Activated CD4-positive, CD25-positive, alpha-beta regulatory T cell treated with anti-CD3 and anti-CD28 coated beads, Interleukin-2, amount 50 U/mL, for 72 hours (primary cell): Measurements from ENCODE around the gene NFAT5.
A peak's percentile ranks its signal among the peaks of the same experiment; 100 is the strongest.
"Not testable (repeated sequence)": the region's sequence is repeated elsewhere in the genome, so short reads cannot be mapped to it uniquely, and the experiment has no call there.

ENCODE experiments used
- DNase-seq: peaks from one replicate; pipeline ENCODE4 v3.0.0; 2021

NFAT5 gene

GRCh38 chr16:69565671-69566239, at the start of gene NFAT5:
Gene NFAT5, plus strand, starts transcription at chr16:69565966. Its CDS starts 336 bp downstream, at chr16:69566302.
- DNase-seq = peak; percentile 98

GRCh38 chr16:69517914-69518313, 47.9 kb upstream of the NFAT5 start:
- not testable (repeated sequence) for DNase-seq

DNA sequence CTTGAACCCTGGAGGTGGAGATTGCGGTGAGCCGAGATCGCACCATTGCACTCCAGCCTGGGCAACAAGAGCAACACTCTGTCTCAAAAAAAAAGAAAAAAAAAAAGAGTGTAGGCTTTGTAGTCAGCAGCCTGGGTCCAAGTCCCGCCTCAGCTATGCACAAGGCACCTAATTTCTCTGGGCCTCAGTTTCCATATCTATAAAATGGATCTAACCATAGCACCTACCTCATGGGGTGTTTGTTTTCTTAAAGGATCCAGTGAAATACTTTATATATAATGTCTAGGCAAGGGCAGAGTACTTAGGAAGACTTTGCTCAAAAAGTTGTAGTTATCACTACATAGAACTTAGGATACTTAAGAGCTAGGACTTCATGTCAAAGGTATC, 45.4 kb upstream of the NFAT5 start:
- DNase-seq = no peak

- DNase-seq = no peak
Observed at GRCh38 chr16:69520800-69521602, 44.8 kb upstream of the NFAT5 start.

DNA sequence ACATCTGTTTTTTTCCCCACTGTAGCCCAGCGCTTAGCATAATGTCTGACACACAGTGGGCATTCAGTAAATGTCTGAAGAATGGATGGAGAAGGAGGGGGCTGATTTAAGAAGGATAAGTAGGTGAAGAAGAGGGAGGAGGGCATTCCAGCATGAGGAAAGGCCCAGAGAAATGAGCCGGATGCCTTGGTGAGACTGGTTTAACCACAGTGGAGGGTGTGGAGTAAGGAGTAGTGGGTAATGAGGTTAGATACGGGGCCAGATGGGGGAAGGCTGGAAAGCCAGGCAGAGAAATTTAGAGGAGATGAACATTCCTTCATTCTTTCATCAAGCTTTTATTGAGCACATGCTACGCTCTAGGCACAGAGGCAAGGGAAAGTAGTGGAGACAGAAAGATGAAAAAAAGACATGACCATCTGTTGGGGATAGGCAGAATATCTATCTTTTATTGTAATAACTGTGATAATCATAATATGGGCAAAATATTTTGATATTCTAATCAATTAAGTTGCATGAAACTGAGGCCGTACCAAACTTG, 43.7 kb upstream of the NFAT5 start:
- no peak for DNase-seq

DNA sequence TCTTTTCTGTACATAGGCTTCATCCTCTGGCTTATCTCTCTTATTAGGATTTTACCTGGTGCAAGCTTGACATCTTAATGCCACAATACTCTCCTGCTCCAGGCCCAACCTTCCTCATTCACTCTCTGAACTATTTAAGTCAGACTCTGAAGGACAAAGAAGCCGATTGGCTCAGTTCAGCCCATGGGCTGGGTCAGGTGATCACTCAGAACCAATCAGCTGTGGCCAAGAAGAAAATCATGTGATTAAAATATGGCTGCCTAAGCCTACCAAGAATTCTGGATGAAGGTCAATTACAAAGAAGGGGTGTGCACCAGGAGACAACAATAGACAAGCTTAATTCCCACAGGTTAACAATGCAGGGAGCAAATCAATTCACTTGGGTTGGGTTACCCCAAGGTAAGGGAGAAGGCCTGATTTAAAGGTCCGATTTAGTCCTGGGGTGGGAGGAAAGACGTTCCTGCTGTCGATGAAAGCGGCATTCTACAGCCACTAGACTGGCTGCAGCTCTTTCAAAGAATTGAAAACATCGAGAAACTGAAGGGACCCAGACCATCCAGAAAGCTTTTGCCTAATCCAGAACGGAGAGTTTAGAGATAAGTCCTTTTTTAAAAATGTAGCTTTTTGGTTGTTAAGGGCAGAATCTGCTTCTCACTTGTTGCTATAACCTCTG, 42.9 kb upstream of the NFAT5 start:
- DNase-seq = peak; percentile 50

DNA sequence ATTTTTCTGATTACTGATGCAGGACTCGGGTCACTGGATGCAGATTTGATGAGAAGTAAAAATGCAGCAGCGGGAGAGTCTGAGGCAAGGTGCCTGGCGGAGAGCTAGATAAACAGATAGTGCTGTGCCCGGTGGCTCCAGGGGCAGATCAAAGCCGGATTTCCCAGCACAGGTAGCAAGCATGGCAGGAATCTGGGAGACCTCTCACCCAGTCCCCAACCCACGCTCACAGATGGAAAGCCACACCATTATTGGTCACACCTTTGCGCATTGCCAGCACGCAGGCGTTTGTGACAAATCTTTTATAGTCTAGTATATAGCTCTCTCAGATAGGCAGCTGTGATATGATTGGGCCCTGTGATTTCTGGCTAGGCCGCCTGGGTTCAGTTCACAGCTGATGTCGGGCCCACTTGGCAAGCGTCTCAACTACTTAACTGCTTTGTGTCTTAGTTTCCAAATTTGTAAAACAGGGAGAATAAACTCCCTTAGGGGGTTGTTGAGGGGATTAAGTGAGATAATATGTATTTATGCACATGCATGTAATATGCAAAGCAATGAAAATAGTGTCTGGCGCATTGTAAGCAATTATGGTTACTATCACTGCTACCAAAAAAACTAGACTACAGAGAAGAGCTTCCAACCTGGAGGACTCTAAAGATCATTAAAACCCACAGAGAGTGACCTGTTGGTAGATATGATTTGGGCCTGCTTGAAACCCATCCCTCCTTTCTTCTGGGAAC, 42.0 kb upstream of the NFAT5 start:
- DNase-seq = no peak

GRCh38 chr16:69526831-69527655, 38.7 kb upstream of the NFAT5 start:
- no peak for DNase-seq

- DNase-seq = no peak
Observed at GRCh38 chr16:69531988-69532387, 33.8 kb upstream of the NFAT5 start.

DNA sequence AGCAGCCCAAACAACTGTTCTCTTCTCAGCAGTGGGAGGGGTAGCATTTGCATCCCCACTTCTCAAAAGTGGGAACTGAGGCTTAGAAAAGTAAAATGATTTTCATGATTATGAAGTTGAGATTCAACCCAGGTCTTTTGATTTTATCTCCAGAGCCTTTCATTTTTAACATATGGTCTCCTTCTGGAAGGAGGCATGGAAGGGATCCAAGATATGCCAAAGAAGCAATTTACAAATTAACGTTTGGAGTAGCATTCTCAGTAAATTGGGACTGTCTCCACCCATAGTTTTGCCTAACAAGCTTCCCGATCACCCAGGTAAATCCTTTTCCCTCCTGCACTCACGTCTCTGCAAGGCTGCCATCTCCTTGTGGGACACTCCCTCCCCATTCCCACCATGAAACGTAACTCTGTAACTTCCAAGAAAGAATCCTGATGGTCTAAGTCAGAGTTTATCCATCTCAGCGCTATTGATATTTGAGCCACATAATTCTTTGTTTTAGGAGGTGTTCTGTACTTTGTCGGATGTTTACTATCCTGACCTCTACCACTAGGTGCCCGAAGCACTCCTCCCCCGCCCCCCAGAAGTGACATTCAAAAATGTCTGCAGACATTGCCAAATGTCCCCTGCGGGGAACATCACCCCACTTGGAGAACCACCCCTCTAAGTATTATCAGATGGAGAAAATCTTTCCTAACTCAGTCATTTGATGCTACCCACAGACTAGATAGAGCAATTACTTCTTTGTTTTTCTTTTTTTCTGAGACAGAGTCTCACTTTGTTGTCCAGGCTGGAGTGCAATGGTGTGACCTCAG, 32.9 kb upstream of the NFAT5 start:
- DNase-seq = no peak

DNA sequence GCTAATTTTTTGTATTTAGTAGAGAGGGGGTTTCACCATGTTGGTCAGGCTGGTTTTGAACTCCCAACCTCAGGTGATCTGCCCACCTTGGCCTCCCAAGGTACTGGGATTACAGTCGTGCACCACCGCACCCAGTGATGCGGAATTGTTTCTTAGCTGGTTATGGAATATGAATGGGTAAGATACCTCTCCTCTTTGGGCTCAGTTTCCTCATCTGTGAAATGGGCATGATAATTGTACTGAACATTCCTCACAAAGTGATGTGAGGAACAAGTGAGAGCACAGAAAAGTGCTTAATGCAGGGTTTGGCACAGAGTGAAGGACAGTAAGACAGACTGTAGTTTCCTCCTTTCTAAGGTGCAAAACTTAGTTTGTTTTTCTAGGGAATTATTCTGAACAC, 31.0 kb upstream of the NFAT5 start:
- no peak for DNase-seq

DNA sequence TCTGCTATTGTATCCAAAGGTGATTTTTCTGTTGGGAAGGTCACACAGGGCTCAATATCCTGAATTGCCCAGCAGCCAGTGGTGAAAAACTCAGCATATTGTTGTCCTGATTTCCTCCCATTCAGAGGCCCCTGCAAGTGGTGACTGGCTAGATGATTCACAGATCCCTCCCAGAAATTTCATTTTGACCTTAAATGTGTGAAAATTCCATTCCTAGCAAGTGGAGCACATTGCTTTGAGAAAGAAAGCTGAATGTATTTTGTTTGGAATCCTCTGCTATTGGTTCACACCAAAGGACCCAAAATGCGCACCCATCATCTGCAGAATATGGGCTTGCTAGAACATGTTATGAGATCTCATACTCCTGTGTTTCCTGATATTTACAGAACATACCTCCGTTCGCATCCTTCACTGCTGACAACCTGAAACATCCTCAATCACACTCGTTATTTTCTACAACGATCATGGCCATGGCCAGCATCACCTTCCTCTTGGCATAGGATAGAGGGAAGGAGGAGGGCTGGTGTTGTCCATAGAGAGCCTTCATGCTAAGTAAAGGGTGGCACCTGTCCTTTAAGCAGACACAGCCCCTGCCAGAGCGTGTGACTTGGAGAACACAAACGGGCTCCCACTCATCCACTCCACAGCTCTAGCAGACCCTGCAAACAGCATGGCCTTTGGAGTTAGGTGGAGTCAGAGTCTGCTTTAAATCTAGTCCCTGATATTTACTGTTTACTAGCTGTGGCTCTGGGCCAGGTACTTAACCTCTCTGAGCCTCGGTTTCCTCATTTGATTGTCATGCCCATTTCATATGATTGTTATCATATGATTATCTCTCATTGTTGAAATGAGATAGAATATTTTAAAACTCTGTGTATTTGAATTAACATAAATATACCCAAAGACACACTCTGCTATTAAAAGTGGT, 30.4 kb upstream of the NFAT5 start:
- no peak for DNase-seq

DNA sequence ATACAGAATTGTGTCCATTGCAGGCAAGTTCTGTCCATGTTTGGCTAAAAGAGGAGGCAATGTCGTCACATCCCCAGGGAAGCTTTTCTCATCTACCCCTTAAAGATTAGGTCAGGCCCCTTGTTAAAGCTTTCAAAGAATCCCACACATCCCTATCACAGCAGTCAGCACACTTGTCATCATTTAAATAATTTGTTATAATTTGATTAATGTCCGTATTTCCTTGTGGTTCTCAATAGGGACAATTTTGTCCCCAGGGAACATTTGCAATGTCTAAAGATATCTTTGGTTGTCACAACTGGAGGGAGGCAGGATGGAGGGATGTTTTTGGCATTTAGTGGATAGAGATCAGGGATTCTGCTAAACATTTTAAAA, 28.1 kb upstream of the NFAT5 start:
- DNase-seq = no peak

- DNase-seq = no peak
Observed at GRCh38 chr16:69538808-69539207, 27.0 kb upstream of the NFAT5 start.

- no peak for DNase-seq
Observed at GRCh38 chr16:69542974-69543373, 22.8 kb upstream of the NFAT5 start.

DNA sequence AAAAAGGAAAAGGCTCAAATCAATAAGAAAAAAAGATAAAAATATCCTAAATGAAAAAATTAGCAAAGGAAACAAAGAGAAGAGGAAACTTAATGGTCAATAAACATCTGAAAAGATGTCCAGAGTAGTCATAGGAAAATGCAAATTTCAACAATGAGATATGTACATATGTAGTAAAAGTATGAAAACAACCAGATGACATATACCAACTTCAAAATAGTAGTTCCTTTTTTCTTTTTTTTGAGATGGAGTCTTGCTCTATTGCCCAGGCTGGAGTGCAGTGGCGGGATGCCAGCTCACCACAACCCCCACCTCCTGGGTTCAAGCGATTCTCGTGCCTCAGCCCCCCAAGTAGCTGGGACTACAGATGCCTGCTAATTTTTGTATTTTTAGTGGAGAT, 21.7 kb upstream of the NFAT5 start:
- DNase-seq = no peak

DNA sequence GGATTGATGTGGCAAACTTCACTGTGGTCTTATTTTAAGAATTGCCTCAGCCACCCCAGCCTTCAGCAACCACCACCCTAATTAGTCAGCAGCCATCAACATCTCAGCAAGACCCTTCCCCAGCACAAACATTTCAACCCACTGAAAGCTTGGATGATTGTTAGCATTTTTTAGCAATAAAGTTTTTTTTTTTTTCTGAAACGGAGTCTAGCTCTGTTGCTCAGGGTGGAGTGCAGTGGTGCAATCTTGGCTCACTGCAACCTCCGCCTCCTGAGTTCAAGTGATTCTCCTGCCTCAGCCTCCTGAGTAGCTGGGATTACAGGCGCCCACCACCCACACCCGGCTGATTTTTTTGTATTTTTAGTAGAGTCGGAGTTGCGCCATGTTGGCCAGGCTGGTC, 19.1 kb upstream of the NFAT5 start:
- DNase-seq = not testable (repeated sequence)

- no peak for DNase-seq
Observed at GRCh38 chr16:69553332-69553731, 12.4 kb upstream of the NFAT5 start.

DNA sequence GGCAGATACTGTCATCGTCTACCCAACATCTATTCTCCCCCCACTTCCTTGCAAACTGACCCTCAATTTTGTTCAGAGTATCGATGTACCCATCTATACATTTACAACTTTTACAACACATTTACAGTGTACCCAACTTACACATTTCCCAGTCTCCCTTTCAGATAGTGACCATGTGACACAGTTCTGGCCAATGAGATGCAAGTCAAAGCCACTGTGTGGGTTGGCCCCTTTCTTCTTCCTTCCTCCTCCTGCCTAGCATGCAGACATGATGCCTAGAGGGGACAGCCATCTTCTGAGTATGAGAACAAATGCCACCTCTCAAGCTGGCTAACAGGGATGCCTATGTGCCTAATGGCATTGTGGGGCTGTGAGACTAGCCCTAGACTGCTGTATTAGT, 11.3 kb upstream of the NFAT5 start:
- no peak for DNase-seq

DNA sequence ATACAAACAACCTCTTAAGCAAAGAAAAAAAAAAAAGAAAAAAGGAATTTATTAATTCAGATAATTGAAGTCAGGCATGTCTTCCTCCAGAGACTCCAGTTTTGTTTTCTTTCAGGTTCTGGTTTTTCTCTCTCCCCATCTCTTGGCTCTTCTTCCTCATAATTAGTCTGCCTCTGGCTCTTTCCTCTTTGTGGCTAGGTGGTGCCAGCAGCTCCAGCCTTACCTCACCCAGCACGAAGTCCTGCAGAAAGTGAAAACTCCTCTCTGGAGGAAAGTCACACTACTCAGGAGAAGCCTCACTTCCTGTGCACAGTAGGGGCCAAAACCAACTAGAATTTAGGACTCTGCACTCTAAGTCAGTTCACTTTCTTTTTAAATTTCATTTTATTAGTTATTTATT, 10.3 kb upstream of the NFAT5 start:
- DNase-seq = no peak
